HG03159 (cell line): Measurements from ENCODE around the gene PSMB5.

ENCODE experiments used
- ATAC-seq: cut with Tn5 transposase; IDR thresholded peaks from one replicate; pipeline ENCODE4 v1.9.1; 2021; ENCODE audit warnings: mild to moderate bottlenecking, moderate library complexity; ENCODE audit not compliant: unreplicated experiment

Gene PSMB5

GRCh38 chr14:23034498-23035302, at the start of gene PSMB5:
TSS of gene PSMB5 (minus strand) at chr14:23034900. CDS start at chr14:23034881, 19 bp downstream.
- ATAC-seq = peak; percentile 89

GRCh38 chr14:23080474-23080873, 45.8 kb upstream of the PSMB5 start:
- no peak for ATAC-seq

GRCh38 chr14:23079716-23080115, 45.0 kb upstream of the PSMB5 start:
- no peak for ATAC-seq

- ATAC-seq = no peak
These were observed 44.0 kb upstream of the PSMB5 start for GRCh38 chr14:23078692-23079116.

GRCh38 chr14:23077962-23078361, 43.3 kb upstream of the PSMB5 start:
- ATAC-seq = no peak

- ATAC-seq = no peak
These were observed 42.2 kb upstream of the PSMB5 start for GRCh38 chr14:23076785-23077408.

GRCh38 chr14:23074906-23075305, 40.2 kb upstream of the PSMB5 start:
- ATAC-seq = no peak

- no peak for ATAC-seq
These were observed 37.3 kb upstream of the PSMB5 start for GRCh38 chr14:23071921-23072539.

GRCh38 chr14:23071244-23071920, 36.7 kb upstream of the PSMB5 start:
- peak; percentile 73 for ATAC-seq

- ATAC-seq = no peak
These were observed 35.8 kb upstream of the PSMB5 start for GRCh38 chr14:23070262-23071129.

GRCh38 chr14:23069413-23069806, 34.7 kb upstream of the PSMB5 start:
- no peak for ATAC-seq

- peak; percentile 78 for ATAC-seq
These were observed 34.2 kb upstream of the PSMB5 start for GRCh38 chr14:23068789-23069412.

GRCh38 chr14:23067847-23068788, 33.4 kb upstream of the PSMB5 start:
- ATAC-seq = no peak

- ATAC-seq = no peak
These were observed 32.4 kb upstream of the PSMB5 start for GRCh38 chr14:23066855-23067744.

GRCh38 chr14:23066368-23066767, 31.7 kb upstream of the PSMB5 start:
- no peak for ATAC-seq

GRCh38 chr14:23063601-23064000, 28.9 kb upstream of the PSMB5 start:
- no peak for ATAC-seq

- no peak for ATAC-seq
These were observed 27.3 kb upstream of the PSMB5 start for GRCh38 chr14:23062002-23062401.
